Mammary epithelial cell (primary cell): ENCODE measurements around the gene YTHDF1.

Source experiments
- CTCF ChIP-seq, 2 donors: IDR thresholded peaks in 1 of 2; conservative IDR thresholded peaks in 1 of 2; 2 replicates each; pipeline ENCODE4 v1.5.1; 2011 to 2012; ENCODE audit warnings: inconsistent platforms in 2 of 2, low read length in 2 of 2, mild to moderate bottlenecking in 2 of 2, control low read depth in 1 of 2, low read depth in 1 of 2; ENCODE audit not compliant: insufficient read depth in 1 of 2; ENCODE audit errors: extremely low read depth in 1 of 2
- EZH2 ChIP-seq: IDR thresholded peaks from 2 replicates; pipeline ENCODE4 v1.6.1; 2012; ENCODE audit warnings: low read length, inconsistent platforms, borderline replicate concordance

GRCh38 chr20:63262836-63263235, 46.9 kb upstream of the YTHDF1 start:
- TF ChIP-seq CTCF (conservative IDR thresholded peaks at IDR 0.05 in 1 of 2, IDR thresholded peaks at IDR 0.05 in 1 of 2; ENCODE audit: extremely low read depth in 1 of 2, insufficient read depth in 1 of 2, low read depth in 1 of 2, low read length in 2 of 2) = no peak
- no peak for TF ChIP-seq EZH2
